ENCODE results near the gene TSPAN13.

TSPAN13 gene

GRCh38 chr7:16776053-16776452 lies 22.5 kb downstream of the TSPAN13 start:
- Histone ChIP-seq H3K4me2 (ENCODE audit: low read length) (no peak overlapping the region), H3K4me3 (ENCODE audit: low read length) (no peak overlapping the region), H3K27me3 (ENCODE audit: low read depth, low read length) (no peaks in the 10 kb centered on the region), H2AFZ (ENCODE audit: low read depth, low read length) (no peak overlapping the region), H4K20me1 (ENCODE audit: insufficient read depth, low read length) (no peaks in the 10 kb centered on the region), H3K4me1 (ENCODE audit: low read length) (peaks cover 16% of the 10 kb centered on the region), H3K79me2 (ENCODE audit: low read length) (no peaks in the 10 kb centered on the region), H3K9ac (ENCODE audit: low read length) (no peak overlapping the region), H3K36me3 (replicated peaks; ENCODE audit: low read depth, low read length) (no peaks in the 10 kb centered on the region), H3K9me3 (ENCODE audit: insufficient read depth, low read length) (no peaks in the 10 kb centered on the region), H3K27ac (ENCODE audit: low read length) (no peak overlapping the region)
- TF ChIP-seq EZH2phosphoT487 (IDR thresholded peaks at IDR 0.05; ENCODE audit: low read depth), result no peak
- no peak for TF ChIP-seq CTCF (IDR thresholded peaks at IDR 0.05; ENCODE audit: low read depth, low read length)

GRCh38 chr7:16778476-16778875 lies 24.9 kb downstream of the TSPAN13 start:
- H3K27ac ChIP-seq (ENCODE audit: low read length), result no peak overlapping the region
- peaks cover 5% of the 10 kb centered on the region for H3K4me1 ChIP-seq (ENCODE audit: low read length)
- H3K27me3 ChIP-seq (ENCODE audit: low read depth, low read length), result no peaks in the 10 kb centered on the region
- H3K9ac ChIP-seq (ENCODE audit: low read length), result no peak overlapping the region
- H3K4me2 ChIP-seq (ENCODE audit: low read length), result no peak overlapping the region
- H4K20me1 ChIP-seq (ENCODE audit: insufficient read depth, low read length), result no peaks in the 10 kb centered on the region
- no peak for TF ChIP-seq EZH2phosphoT487 (IDR thresholded peaks at IDR 0.05; ENCODE audit: low read depth)
- H3K4me3 ChIP-seq (ENCODE audit: low read length), result no peak overlapping the region
- no peaks in the 10 kb centered on the region for H3K36me3 ChIP-seq (replicated peaks; ENCODE audit: low read depth, low read length)
- H3K79me2 ChIP-seq (ENCODE audit: low read length), result no peaks in the 10 kb centered on the region
- H3K9me3 ChIP-seq (ENCODE audit: insufficient read depth, low read length), result no peaks in the 10 kb centered on the region
- H2AFZ ChIP-seq (ENCODE audit: low read depth, low read length), result no peak overlapping the region

GRCh38 chr7:16779051-16779450 lies 25.5 kb downstream of the TSPAN13 start:
- peaks cover 5% of the 10 kb centered on the region for H3K4me1 ChIP-seq (ENCODE audit: low read length)

GRCh38 chr7:16780596-16780995 lies 27.0 kb downstream of the TSPAN13 start:
- H4K20me1 ChIP-seq (ENCODE audit: insufficient read depth, low read length), result no peaks in the 10 kb centered on the region
- no peaks in the 10 kb centered on the region for H3K27me3 ChIP-seq (ENCODE audit: low read depth, low read length)
- H3K79me2 ChIP-seq (ENCODE audit: low read length), result no peaks in the 10 kb centered on the region
- H2AFZ ChIP-seq (ENCODE audit: low read depth, low read length), result no peak overlapping the region
- H3K4me3 ChIP-seq (ENCODE audit: low read length), result no peak overlapping the region
- no peak for TF ChIP-seq CTCF (IDR thresholded peaks at IDR 0.05; ENCODE audit: low read depth, low read length)
- no peak overlapping the region for H3K4me2 ChIP-seq (ENCODE audit: low read length)
- no peak overlapping the region for H3K9ac ChIP-seq (ENCODE audit: low read length)
- no peaks in the 10 kb centered on the region for H3K36me3 ChIP-seq (replicated peaks; ENCODE audit: low read depth, low read length)
- H3K27ac ChIP-seq (ENCODE audit: low read length), result no peak overlapping the region
- H3K9me3 ChIP-seq (ENCODE audit: insufficient read depth, low read length), result no peaks in the 10 kb centered on the region
- H3K4me1 ChIP-seq (ENCODE audit: low read length), result peaks cover 5% of the 10 kb centered on the region

More at GRCh38 chr7:16779051-16779450, 25.5 kb downstream of the TSPAN13 start:
- Histone ChIP-seq H3K9me3 (ENCODE audit: insufficient read depth, low read length) (no peaks in the 10 kb centered on the region), H2AFZ (ENCODE audit: low read depth, low read length) (no peak overlapping the region), H3K27ac (ENCODE audit: low read length) (no peak overlapping the region), H3K4me2 (ENCODE audit: low read length) (no peak overlapping the region), H3K36me3 (replicated peaks; ENCODE audit: low read depth, low read length) (no peaks in the 10 kb centered on the region), H3K27me3 (ENCODE audit: low read depth, low read length) (no peaks in the 10 kb centered on the region), H3K4me3 (ENCODE audit: low read length) (no peak overlapping the region), H3K79me2 (ENCODE audit: low read length) (no peaks in the 10 kb centered on the region), H4K20me1 (ENCODE audit: insufficient read depth, low read length) (no peaks in the 10 kb centered on the region), H3K9ac (ENCODE audit: low read length) (no peak overlapping the region)
- TF ChIP-seq EZH2phosphoT487 (IDR thresholded peaks at IDR 0.05; ENCODE audit: low read depth), result no peak
- no peak for TF ChIP-seq CTCF (IDR thresholded peaks at IDR 0.05; ENCODE audit: low read depth, low read length)

- Histone ChIP-seq H3K9ac (ENCODE audit: low read length) (no peak overlapping the region), H3K36me3 (replicated peaks; ENCODE audit: low read depth, low read length) (no peaks in the 10 kb centered on the region), H4K20me1 (ENCODE audit: insufficient read depth, low read length) (no peaks in the 10 kb centered on the region), H3K27ac (ENCODE audit: low read length) (no peak overlapping the region), H3K9me3 (ENCODE audit: insufficient read depth, low read length) (no peaks in the 10 kb centered on the region), H3K4me2 (ENCODE audit: low read length) (no peak overlapping the region), H3K4me1 (ENCODE audit: low read length) (peaks cover 3% of the 10 kb centered on the region), H2AFZ (ENCODE audit: low read depth, low read length) (no peak overlapping the region), H3K4me3 (ENCODE audit: low read length) (no peak overlapping the region), H3K27me3 (ENCODE audit: low read depth, low read length) (no peaks in the 10 kb centered on the region), H3K79me2 (ENCODE audit: low read length) (no peaks in the 10 kb centered on the region)
- TF ChIP-seq EZH2phosphoT487 (IDR thresholded peaks at IDR 0.05; ENCODE audit: low read depth) (no peak), CTCF (IDR thresholded peaks at IDR 0.05; ENCODE audit: low read depth, low read length) (no peak)
Observed at GRCh38 chr7:16785321-16785720, 31.8 kb downstream of the TSPAN13 start.

Data from OCI-LY3 (cell line).